Testis (tissue), 3 donors: ENCODE data around the gene IL1RAPL1. TPM values are rescaled to one million over a fixed set of nuclear protein-coding genes. Genes with fewer than 3 reads are reported as not detected.

Experiments
- DNase-seq: peaks from one replicate; pipeline ENCODE4 v3.0.0-alpha.2; 2019
- H3K27ac ChIP-seq, 2 donors: fragments of 200-600 bp; sonication (generic); one replicate each; pipeline ENCODE4 v1.5.1; 2019
- H3K27me3 ChIP-seq: fragments of 200-600 bp; sonication (generic); one replicate; pipeline ENCODE4 v1.5.1; 2019
- H3K36me3 ChIP-seq: fragments of 200-600 bp; sonication (generic); one replicate; pipeline ENCODE4 v1.5.1; 2017; ENCODE audit warnings: low read depth; ENCODE audit errors: missing control alignments
- H3K4me1 ChIP-seq: fragments of 200-600 bp; sonication (generic); one replicate; pipeline ENCODE4 v1.5.1; 2019
- H3K4me3 ChIP-seq, 2 donors: fragments of 200-600 bp; sonication (generic); one replicate each; pipeline ENCODE4 v1.5.1; 2017 to 2019
- H3K9me3 ChIP-seq: fragments of 200-600 bp; sonication (generic); one replicate; pipeline ENCODE4 v1.5.1; 2017
- CTCF ChIP-seq, 3 experiments: fragments of 450-650 bp in 2 of 3; fragments of 200-600 bp in 1 of 3; sonication (generic) in 1 of 3; IDR thresholded peaks; one replicate each; pipeline ENCODE4 v1.5.1; 2016 to 2019; ENCODE audit warnings: antibody characterized with exemption in 3 of 3, mild to moderate bottlenecking in 2 of 3, moderate library complexity in 1 of 3
- POLR2A ChIP-seq: fragments of 450-650 bp; IDR thresholded peaks from one replicate; pipeline ENCODE4 v1.6.1; 2017; ENCODE audit warnings: antibody characterized with exemption, mild to moderate bottlenecking, moderate library complexity
- WGBS, 2 donors: methylation state at CpG; one replicate each; pipeline ENCODE4 v1.1.5; 2018; 5-methylcytosine and 5-hydroxymethylcytosine counted together
- intact Hi-C: fragments of 100-400 bp; cut with DNase I; formaldehyde crosslinking; loops from one replicate; pipeline ENCODE4 v1.15.1; 2023; ENCODE audit warnings: low total_unique reads
- polyA plus RNA-seq: library from polyadenylated mRNA; stranded (reverse); fragments of 350-450 nt; fragmentation: Illumina TruSeq; extraction: RNeasy Lipid Tissue Mini Kit (QIAGEN cat#74804); gene quantifications from one replicate; pipeline ENCODE4 v1.2.3, GENCODE V29; 2014; ENCODE audit warnings: low read depth, low replicate concordance; ENCODE audit not compliant: insufficient read depth
- total RNA-seq, 2 donors: library from RNA; depleted of rRNA; stranded (reverse); fragments of >200 nt; gene quantifications; one replicate each; pipeline ENCODE4 v1.2.3, GENCODE V29; 2016

IL1RAPL1 gene
- total and polyA plus RNA-seq, 3 donors from 2014 or later = 0.13 to 0.94 (median 0.93) TPM

DNA sequence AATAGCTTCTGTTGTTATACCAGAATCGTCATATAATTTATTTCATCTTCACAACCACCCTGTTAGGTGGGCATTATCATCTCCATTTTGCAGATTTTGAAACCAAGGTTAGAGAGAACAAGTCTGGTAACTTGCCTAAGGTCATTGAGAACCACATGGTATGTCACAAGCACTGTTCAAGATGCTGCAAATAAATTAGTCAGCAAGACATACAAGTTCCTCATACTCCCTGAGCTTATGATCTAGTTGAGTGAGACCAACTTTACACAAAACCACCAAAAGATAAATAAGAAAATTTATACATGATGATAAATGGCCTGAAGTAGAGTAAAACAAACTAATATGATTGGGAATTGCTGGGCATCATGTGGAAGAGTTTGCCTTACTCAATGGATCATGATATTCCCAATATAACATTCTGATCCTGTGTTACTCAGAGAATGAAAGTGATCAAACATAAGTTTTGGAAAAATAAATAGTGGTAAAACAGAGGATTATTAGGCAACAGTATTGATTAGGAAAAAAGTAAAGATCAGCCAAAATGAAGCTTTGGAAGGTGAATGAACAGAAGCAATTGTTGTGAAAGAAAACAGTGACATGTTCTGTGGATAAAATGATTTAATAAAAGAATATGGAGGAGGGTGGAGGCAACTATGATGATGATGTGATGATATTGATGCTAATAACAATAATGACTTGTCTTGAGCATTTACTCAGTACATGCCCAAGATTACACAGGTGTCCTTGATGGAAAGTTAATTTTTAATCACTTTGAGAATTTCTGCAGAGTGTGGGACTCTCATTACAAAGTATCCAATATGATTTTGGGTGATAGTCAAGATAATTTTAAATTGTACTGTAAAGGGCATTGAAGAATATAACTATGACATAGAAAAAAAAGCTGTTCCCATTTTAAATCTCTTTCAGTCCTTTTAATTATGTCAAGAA lies 34.1 kb upstream of the IL1RAPL1 start:
- Histone ChIP-seq H3K4me3 (no peak overlapping the region), H3K9me3 (no peaks in the 10 kb centered on the region), H3K36me3 (no peaks in the 10 kb centered on the region), H3K4me1 (no peaks in the 10 kb centered on the region), H3K27ac (no peak overlapping the region), H3K27me3 (no peaks in the 10 kb centered on the region)
- DNase-seq = no peak
- WGBS, 2 donors = 85 to 94% methylated on average over 1 of the region's 1 CpG
- TF ChIP-seq POLR2A (no peak), CTCF (IDR thresholded peaks at IDR 0.05) (no peak)
- intact Hi-C loops = no loop called here

- DNase-seq = no peak
- 80 to 82% methylated on average over 3 of the region's 3 CpGs for WGBS, 2 donors
- no peak for TF ChIP-seq POLR2A
- TF ChIP-seq CTCF (IDR thresholded peaks at IDR 0.05) = no peak
- H3K4me3 ChIP-seq = no peak overlapping the region
- intact Hi-C loops = no loop called here
- H3K27me3 ChIP-seq = no peaks in the 10 kb centered on the region
- no peaks in the 10 kb centered on the region for H3K36me3 ChIP-seq
- H3K27ac ChIP-seq = no peak overlapping the region
- H3K4me1 ChIP-seq = no peaks in the 10 kb centered on the region
- H3K9me3 ChIP-seq = no peaks in the 10 kb centered on the region
These were observed 11.1 kb upstream of the IL1RAPL1 start for GRCh38 chrX:28576117-28576516.

- TF ChIP-seq CTCF (IDR thresholded peaks at IDR 0.05) (no peak), POLR2A (no peak)
- no peaks in the 10 kb centered on the region for H3K36me3 ChIP-seq
- DNase-seq = no peak
- H3K27me3 ChIP-seq = no peaks in the 10 kb centered on the region
- H3K9me3 ChIP-seq = no peaks in the 10 kb centered on the region
- no peak overlapping the region for H3K4me3 ChIP-seq
- H3K27ac ChIP-seq = no peak overlapping the region
- no peaks in the 10 kb centered on the region for H3K4me1 ChIP-seq
- intact Hi-C loops = no loop called here
These were observed 5.7 kb upstream of the IL1RAPL1 start for GRCh38 chrX:28581522-28581921.

DNA sequence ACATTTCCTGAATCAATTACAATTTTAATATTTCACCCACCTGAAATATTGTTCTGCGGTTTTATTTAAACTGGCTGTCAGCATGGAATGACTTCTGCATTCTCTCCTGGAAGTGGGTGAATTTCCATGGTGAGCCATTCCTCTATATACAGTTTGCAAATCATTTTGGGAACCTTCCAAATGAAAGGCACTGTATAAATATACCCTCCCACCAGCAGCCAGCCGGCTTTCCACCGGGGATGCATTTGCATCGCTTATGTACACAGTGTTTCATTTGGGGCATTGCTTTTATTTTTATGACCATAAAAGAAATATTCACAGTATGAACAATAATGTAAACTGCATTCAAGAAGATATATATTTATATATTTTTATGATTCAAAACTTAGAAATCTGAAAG lies 4.7 kb upstream of the IL1RAPL1 start:
- no peaks in the 10 kb centered on the region for H3K9me3 ChIP-seq
- H3K36me3 ChIP-seq = no peaks in the 10 kb centered on the region
- no peak for DNase-seq
- H3K4me1 ChIP-seq = no peaks in the 10 kb centered on the region
- 67 to 93% methylated on average over 4 of the region's 4 CpGs for WGBS, 2 donors
- intact Hi-C loops = no loop called here
- TF ChIP-seq POLR2A = no peak
- no peak for TF ChIP-seq CTCF (IDR thresholded peaks at IDR 0.05)
- H3K27me3 ChIP-seq = no peaks in the 10 kb centered on the region
- no peak overlapping the region for H3K27ac ChIP-seq
- no peak overlapping the region for H3K4me3 ChIP-seq

GRCh38 chrX:28584025-28584424 lies 3.2 kb upstream of the IL1RAPL1 start:
- no peaks in the 10 kb centered on the region for H3K36me3 ChIP-seq
- DNase-seq = no peak
- H3K27ac ChIP-seq = no peak overlapping the region
- no peaks in the 10 kb centered on the region for H3K27me3 ChIP-seq
- intact Hi-C loops = no loop called here
- H3K4me1 ChIP-seq = no peaks in the 10 kb centered on the region
- H3K9me3 ChIP-seq = no peaks in the 10 kb centered on the region
- TF ChIP-seq CTCF (IDR thresholded peaks at IDR 0.05) = no peak
- no peak for TF ChIP-seq POLR2A
- H3K4me3 ChIP-seq = no peak overlapping the region
